ENCODE results near the gene BLOC1S4. TPM values are rescaled to one million over a fixed set of nuclear protein-coding genes. Genes with fewer than 3 reads are reported as not detected.

The BLOC1S4 gene
- total RNA-seq, 1 experiment from 2014 or later, result 14.9 TPM

DNA sequence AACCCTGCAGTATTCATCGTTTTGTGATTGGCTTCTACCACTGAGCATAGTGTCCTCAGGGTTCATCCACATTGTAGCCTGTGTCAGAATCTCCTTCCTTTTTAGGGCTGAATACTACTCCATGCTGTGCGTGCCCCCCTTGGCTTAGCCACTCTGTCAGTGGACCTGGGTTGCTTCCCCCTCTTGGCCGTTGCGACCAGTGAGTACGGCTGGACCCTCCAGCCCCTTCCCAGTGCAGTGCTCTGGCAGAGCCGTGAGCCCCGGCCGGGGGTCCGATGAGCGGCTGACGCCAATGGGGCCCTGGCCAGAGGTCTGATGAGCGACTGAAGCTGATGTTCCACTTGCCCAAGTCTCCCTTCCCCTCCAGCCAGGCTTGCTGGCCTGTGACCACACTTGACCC is 6.9 kb downstream of the BLOC1S4 start:
- Mint-ChIP-seq H3K36me3 (ENCODE audit: insufficient read depth in 1 of 3, low read depth in 3 of 3) (peaks cover 0 to 3% (median 3%) of the 10 kb centered on the region in 3 experiments; a peak in 2 of 7 replicates), H3K4me3 (no peak overlapping the region), H3K4me1 (peaks cover 6 to 19% of the 10 kb centered on the region in 2 experiments), H3K27ac (no peak overlapping the region), H3K27me3 (ENCODE audit: low read depth) (no peaks in the 10 kb centered on the region), H3K9me3 (no peaks in the 10 kb centered on the region)
- H2BK15ac ChIP-seq (ENCODE audit: low read depth, low read length), result no peak overlapping the region
- H2BK120ac ChIP-seq (ENCODE audit: low read depth, low read length, poor library complexity, severe bottlenecking), result no peak overlapping the region
- H2BK20ac ChIP-seq (ENCODE audit: low read depth, low read length, poor library complexity, severe bottlenecking), result no peak overlapping the region
- no peak overlapping the region for H3K4ac ChIP-seq (ENCODE audit: low read depth, low read length)
- H3K9ac ChIP-seq (ENCODE audit: extremely low read depth, insufficient read length, low read length), result no peak overlapping the region
- no peak overlapping the region for H3K18ac ChIP-seq (ENCODE audit: insufficient read length, low read depth, low read length)
- H4K91ac ChIP-seq (ENCODE audit: insufficient read length, low read depth, low read length), result no peak overlapping the region
- H4K20me1 ChIP-seq (ENCODE audit: control insufficient read depth, insufficient read depth, insufficient read length), result no peaks in the 10 kb centered on the region
- no peaks in the 10 kb centered on the region for H3K79me1 ChIP-seq (ENCODE audit: insufficient read depth, low read depth, low read length, poor library complexity, severe bottlenecking)
- H2BK5ac ChIP-seq (ENCODE audit: insufficient read length, low read length), result no peak overlapping the region
- no peaks in the 10 kb centered on the region for H3K79me2 ChIP-seq (ENCODE audit: insufficient read depth, low read length)
- no peak overlapping the region for H3K56ac ChIP-seq (ENCODE audit: insufficient read length, low read depth, low read length)
- H3K27ac ChIP-seq (ENCODE audit: insufficient read length, low read depth, low read length), result no peak overlapping the region
- no peaks in the 10 kb centered on the region for H3K9me3 ChIP-seq (ENCODE audit: control insufficient read depth, low read depth, low read length)
- H3T11ph ChIP-seq (ENCODE audit: low read length), result no peak overlapping the region
- H2AK5ac ChIP-seq (ENCODE audit: insufficient read length, low read length), result no peak overlapping the region
- no peak overlapping the region for H4K8ac ChIP-seq (replicated peaks; ENCODE audit: insufficient read length, low read depth, low read length)
- H3K27me3 ChIP-seq (ENCODE audit: insufficient read depth, low read length), result no peaks in the 10 kb centered on the region
- H2AFZ ChIP-seq (ENCODE audit: low read length), result no peak overlapping the region
- H3K23ac ChIP-seq (ENCODE audit: insufficient read length, low read depth, low read length), result no peak overlapping the region
- H3K4me2 ChIP-seq (ENCODE audit: insufficient read depth, insufficient read length, low read length), result no peak overlapping the region
- H4K5ac ChIP-seq (ENCODE audit: insufficient read length, low read depth, low read length), result no peak overlapping the region
- H3K23me2 ChIP-seq (ENCODE audit: insufficient read length, low read depth, low read length, poor library complexity, severe bottlenecking), result no peaks in the 10 kb centered on the region
- H3K4me1 ChIP-seq (ENCODE audit: insufficient read depth, low read length), result peaks cover 2% of the 10 kb centered on the region; the same call in 1 of the 2 replicates
- TF ChIP-seq CTCF (conservative IDR thresholded peaks at IDR 0.05), result no peak
- no peak for DNase-seq
- no peak overlapping the region for H2BK12ac ChIP-seq (ENCODE audit: insufficient read length, low read depth, low read length)
- H3K14ac ChIP-seq (ENCODE audit: insufficient read depth, low read length), result no peak overlapping the region
- WGBS (ENCODE audit: extremely low coverage, insufficient read length, low lambda C conversion rate), result no CpG with 5 or more reads among the region's 12 CpGs
